HepG2 (cell line): Measurements from ENCODE around the gene LAPTM4A. TPM values are rescaled to one million over a fixed set of nuclear protein-coding genes. Genes with fewer than 3 reads are reported as not detected.

Experiments used
- ISX ChIP-seq: sonication (generic); formaldehyde crosslinking; conservative IDR thresholded peaks from 2 replicates; pipeline ENCODE4 v1.5.0; 2020; ENCODE audit warnings: missing genetic modification reagents
- KDM1A ChIP-seq: IDR thresholded peaks from 2 replicates; pipeline ENCODE4 v1.6.1; 2016; ENCODE audit warnings: missing compliant biosample characterization
- NFE2 ChIP-seq: sonication (generic); formaldehyde crosslinking; IDR thresholded peaks from 2 replicates; pipeline ENCODE4 v1.4.0; 2020; ENCODE audit warnings: missing genetic modification reagents
- NPAS2 ChIP-seq: sonication (generic); formaldehyde crosslinking; IDR thresholded peaks from 2 replicates; pipeline ENCODE4 v1.8.0; 2022; ENCODE audit warnings: mild to moderate bottlenecking, missing genetic modification reagents, borderline replicate concordance
- SMAD1 ChIP-seq: sonication (generic); formaldehyde crosslinking; IDR thresholded peaks from 2 replicates; pipeline ENCODE4 v1.4.0; 2020; ENCODE audit warnings: missing genetic modification reagents, low read depth, mild to moderate bottlenecking, borderline replicate concordance
- SNAPC2 ChIP-seq: sonication (generic); formaldehyde crosslinking; IDR thresholded peaks from 2 replicates; pipeline ENCODE4 v1.8.1; 2022; ENCODE audit warnings: mild to moderate bottlenecking, missing genetic modification reagents
- SRF ChIP-seq: IDR thresholded peaks from 2 replicates; pipeline ENCODE4 v1.6.1; 2011; ENCODE audit warnings: mild to moderate bottlenecking, low read depth, low read length, moderate library complexity
- TAF15 ChIP-seq: fragments of 200-400 bp; formaldehyde crosslinking; IDR thresholded peaks from one replicate; pipeline ENCODE4 v1.6.1; 2018; ENCODE audit warnings: mild to moderate bottlenecking, low read depth, low read length; ENCODE audit not compliant: poor library complexity, severe bottlenecking
- ZFP36 ChIP-seq: fragments of 150-350 bp; IDR thresholded peaks from 2 replicates; pipeline ENCODE4 v1.6.1; 2018; ENCODE audit warnings: borderline replicate concordance, low read length, low read depth; ENCODE audit not compliant: partially characterized antibody
- ZMYM2 ChIP-seq: sonication (generic); formaldehyde crosslinking; IDR thresholded peaks from 2 replicates; pipeline ENCODE4 v1.8.0; 2022; ENCODE audit warnings: mild to moderate bottlenecking, missing genetic modification reagents
- ZMYM4 ChIP-seq: sonication (generic); formaldehyde crosslinking; IDR thresholded peaks from 2 replicates; pipeline ENCODE4 v1.8.1; 2023; ENCODE audit warnings: mild to moderate bottlenecking, missing genetic modification reagents
- ZNF224 ChIP-seq: sonication (generic); formaldehyde crosslinking; IDR thresholded peaks from 2 replicates; pipeline ENCODE4 v1.5.0; 2020; ENCODE audit warnings: mild to moderate bottlenecking, missing genetic modification reagents
- ZNF33A ChIP-seq: sonication (generic); formaldehyde crosslinking; IDR thresholded peaks from 2 replicates; pipeline ENCODE4 v1.5.1; 2020; ENCODE audit warnings: missing genetic modification reagents, mild to moderate bottlenecking, moderate library complexity, borderline replicate concordance
- ZNF382 ChIP-seq: sonication (generic); formaldehyde crosslinking; IDR thresholded peaks from 2 replicates; pipeline ENCODE4 v1.5.0; 2020; ENCODE audit warnings: missing genetic modification reagents, mild to moderate bottlenecking, borderline replicate concordance
- ZNF468 ChIP-seq: sonication (generic); formaldehyde crosslinking; IDR thresholded peaks from 2 replicates; pipeline ENCODE4 v1.8.0; 2022; ENCODE audit warnings: mild to moderate bottlenecking, moderate library complexity, missing genetic modification reagents
- ZNF546 ChIP-seq: sonication (generic); formaldehyde crosslinking; conservative IDR thresholded peaks from 2 replicates; pipeline ENCODE4 v1.8.1; 2023; ENCODE audit warnings: mild to moderate bottlenecking, missing genetic modification reagents
- ZNF564 ChIP-seq: sonication (generic); formaldehyde crosslinking; IDR thresholded peaks from 2 replicates; pipeline ENCODE4 v1.8.1; 2023; ENCODE audit warnings: mild to moderate bottlenecking, missing genetic modification reagents
- ZNF567 ChIP-seq: sonication (generic); formaldehyde crosslinking; IDR thresholded peaks from 2 replicates; pipeline ENCODE4 v1.8.1; 2023; ENCODE audit warnings: mild to moderate bottlenecking, missing genetic modification reagents, borderline replicate concordance
- ZNF598 ChIP-seq: sonication (generic); formaldehyde crosslinking; IDR thresholded peaks from 2 replicates; pipeline ENCODE4 v1.5.1; 2020; ENCODE audit warnings: mild to moderate bottlenecking, missing genetic modification reagents, borderline replicate concordance
- ZNF7 ChIP-seq: IDR thresholded peaks from 2 replicates; pipeline ENCODE4 v1.6.1; 2016; ENCODE audit warnings: missing biosample characterization, missing genetic modification reagents
- ZNF776 ChIP-seq: sonication (generic); formaldehyde crosslinking; IDR thresholded peaks from 2 replicates; pipeline ENCODE4 v1.4.0; 2020; ENCODE audit warnings: mild to moderate bottlenecking, missing genetic modification reagents
- ZSCAN29 ChIP-seq: sonication (generic); formaldehyde crosslinking; conservative IDR thresholded peaks from 2 replicates; pipeline ENCODE4 v1.4.0; 2020; ENCODE audit warnings: mild to moderate bottlenecking, missing genetic modification reagents
- polyA plus RNA-seq, 8 experiments: library from polyadenylated mRNA; depleted of rRNA in 3 of 8; stranded (reverse) in 7 of 8; unstranded in 1 of 8; fragments of >200 nt; fragmentation: Illumina TruSeq in 4 of 8; extraction: Trizol in 4 of 8; gene quantifications; 2 replicates each; pipeline versions ENCODE4 v1.2.1 to v1.2.3, GENCODE V29; 2011 to 2016; ENCODE audit warnings: low read depth in 4 of 8, missing spikeins in 1 of 8, mixed read lengths in 1 of 8; ENCODE audit not compliant: insufficient read depth in 1 of 8
- total RNA-seq, 5 experiments: library from RNA; depleted of rRNA; stranded (reverse); fragments of >200 nt; fragmentation: Illumina TruSeq; extraction: Trizol; gene quantifications; 2 replicates each; pipeline ENCODE4 v1.2.3, GENCODE V29; 2016; ENCODE audit warnings: low read depth in 1 of 5
- TF ChIP-seq, protein P1 (sequence below): sonication (generic); formaldehyde crosslinking; IDR thresholded peaks from 2 replicates; pipeline ENCODE4 v1.4.0; 2020; ENCODE audit warnings: missing genetic modification reagents
- TF ChIP-seq, protein P2 (sequence below): sonication (generic); formaldehyde crosslinking; IDR thresholded peaks from 2 replicates; pipeline ENCODE4 v1.5.1; 2020; ENCODE audit warnings: missing genetic modification reagents, mild to moderate bottlenecking, borderline replicate concordance
- TF ChIP-seq, protein P3 (sequence below): fragments of 450-650 bp; IDR thresholded peaks from 2 replicates; pipeline ENCODE4 v1.6.1; 2017; ENCODE audit warnings: mild to moderate bottlenecking

Gene LAPTM4A
- total and polyA plus RNA-seq, 2 of the 13 experiments (the other 11 are each of a cell fraction or from before 2014, with no cell fraction given): 116 to 558 TPM

DNA sequence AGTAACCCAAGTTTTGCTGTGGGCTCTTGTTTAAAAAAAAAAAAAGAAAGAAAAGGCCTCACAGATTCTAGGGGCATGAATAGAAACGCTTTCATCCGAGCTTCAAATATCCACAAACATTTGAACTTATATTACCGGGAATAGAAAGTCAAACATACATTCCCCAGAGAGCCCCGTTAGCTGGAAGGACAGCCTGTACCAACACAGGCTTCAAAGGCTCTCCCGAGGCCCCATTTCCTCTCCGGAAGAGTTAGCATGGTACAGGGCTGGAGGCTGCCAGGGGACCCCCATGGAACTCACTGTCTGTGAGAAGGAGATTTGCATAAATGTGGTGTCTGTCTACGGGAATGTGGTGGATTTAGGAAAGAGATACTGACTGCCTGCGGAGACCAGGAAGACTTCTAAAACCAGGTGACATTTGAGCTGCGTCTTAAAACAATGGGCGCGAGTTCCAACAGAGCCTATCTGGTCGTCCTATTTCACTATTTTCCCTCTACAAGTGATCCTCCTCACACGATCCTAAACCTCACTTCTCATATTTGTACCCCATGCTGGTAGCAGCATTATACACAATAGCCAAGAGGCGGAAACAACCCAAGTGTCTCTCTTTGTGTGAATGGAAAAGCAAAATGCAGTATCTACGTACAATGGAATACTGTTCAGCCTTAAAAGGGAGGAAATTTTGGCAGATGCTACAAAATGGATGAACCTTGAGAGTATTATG is 38.1 kb downstream of the LAPTM4A start (continued):
- TF ChIP-seq ZNF33A (CRISPR knock-in tag) (peak; percentile 82; the same call in 1 of the 2 replicates), TAF15 (no peak), KDM1A (no peak), ZNF598 (CRISPR knock-in tag) (no peak), ZMYM2 (CRISPR knock-in tag) (no peak), ZNF382 (CRISPR knock-in tag) (no peak), ZNF224 (CRISPR knock-in tag) (no peak), ISX (no peak), NPAS2 (CRISPR knock-in tag) (no peak), NFE2 (CRISPR knock-in tag) (no peak), ZNF564 (no peak), SRF (no peak), ZNF567 (CRISPR knock-in tag) (no peak), ZNF7 (CRISPR knock-in tag) (no peak), ZNF468 (CRISPR knock-in tag) (no peak), ZNF546 (CRISPR knock-in tag) (no peak), ZSCAN29 (CRISPR knock-in tag) (no peak; the same call in 1 of the 2 replicates), SNAPC2 (CRISPR knock-in tag) (no peak), ZFP36 (no peak), ZMYM4 (CRISPR knock-in tag) (no peak), SMAD1 (CRISPR knock-in tag) (no peak), ZNF776 (no peak)
- TF ChIP-seq, protein P1, sequence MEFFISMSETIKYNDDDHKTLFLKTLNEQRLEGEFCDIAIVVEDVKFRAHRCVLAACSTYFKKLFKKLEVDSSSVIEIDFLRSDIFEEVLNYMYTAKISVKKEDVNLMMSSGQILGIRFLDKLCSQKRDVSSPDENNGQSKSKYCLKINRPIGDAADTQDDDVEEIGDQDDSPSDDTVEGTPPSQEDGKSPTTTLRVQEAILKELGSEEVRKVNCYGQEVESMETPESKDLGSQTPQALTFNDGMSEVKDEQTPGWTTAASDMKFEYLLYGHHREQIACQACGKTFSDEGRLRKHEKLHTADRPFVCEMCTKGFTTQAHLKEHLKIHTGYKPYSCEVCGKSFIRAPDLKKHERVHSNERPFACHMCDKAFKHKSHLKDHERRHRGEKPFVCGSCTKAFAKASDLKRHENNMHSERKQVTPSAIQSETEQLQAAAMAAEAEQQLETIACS (CRISPR knock-in tag): no peak
- TF ChIP-seq, protein P2, sequence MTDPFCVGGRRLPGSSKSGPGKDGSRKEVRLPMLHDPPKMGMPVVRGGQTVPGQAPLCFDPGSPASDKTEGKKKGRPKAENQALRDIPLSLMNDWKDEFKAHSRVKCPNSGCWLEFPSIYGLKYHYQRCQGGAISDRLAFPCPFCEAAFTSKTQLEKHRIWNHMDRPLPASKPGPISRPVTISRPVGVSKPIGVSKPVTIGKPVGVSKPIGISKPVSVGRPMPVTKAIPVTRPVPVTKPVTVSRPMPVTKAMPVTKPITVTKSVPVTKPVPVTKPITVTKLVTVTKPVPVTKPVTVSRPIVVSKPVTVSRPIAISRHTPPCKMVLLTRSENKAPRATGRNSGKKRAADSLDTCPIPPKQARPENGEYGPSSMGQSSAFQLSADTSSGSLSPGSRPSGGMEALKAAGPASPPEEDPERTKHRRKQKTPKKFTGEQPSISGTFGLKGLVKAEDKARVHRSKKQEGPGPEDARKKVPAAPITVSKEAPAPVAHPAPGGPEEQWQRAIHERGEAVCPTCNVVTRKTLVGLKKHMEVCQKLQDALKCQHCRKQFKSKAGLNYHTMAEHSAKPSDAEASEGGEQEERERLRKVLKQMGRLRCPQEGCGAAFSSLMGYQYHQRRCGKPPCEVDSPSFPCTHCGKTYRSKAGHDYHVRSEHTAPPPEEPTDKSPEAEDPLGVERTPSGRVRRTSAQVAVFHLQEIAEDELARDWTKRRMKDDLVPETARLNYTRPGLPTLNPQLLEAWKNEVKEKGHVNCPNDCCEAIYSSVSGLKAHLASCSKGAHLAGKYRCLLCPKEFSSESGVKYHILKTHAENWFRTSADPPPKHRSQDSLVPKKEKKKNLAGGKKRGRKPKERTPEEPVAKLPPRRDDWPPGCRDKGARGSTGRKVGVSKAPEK: no peak; the same call in 1 of the 2 replicates
- TF ChIP-seq, protein P3, sequence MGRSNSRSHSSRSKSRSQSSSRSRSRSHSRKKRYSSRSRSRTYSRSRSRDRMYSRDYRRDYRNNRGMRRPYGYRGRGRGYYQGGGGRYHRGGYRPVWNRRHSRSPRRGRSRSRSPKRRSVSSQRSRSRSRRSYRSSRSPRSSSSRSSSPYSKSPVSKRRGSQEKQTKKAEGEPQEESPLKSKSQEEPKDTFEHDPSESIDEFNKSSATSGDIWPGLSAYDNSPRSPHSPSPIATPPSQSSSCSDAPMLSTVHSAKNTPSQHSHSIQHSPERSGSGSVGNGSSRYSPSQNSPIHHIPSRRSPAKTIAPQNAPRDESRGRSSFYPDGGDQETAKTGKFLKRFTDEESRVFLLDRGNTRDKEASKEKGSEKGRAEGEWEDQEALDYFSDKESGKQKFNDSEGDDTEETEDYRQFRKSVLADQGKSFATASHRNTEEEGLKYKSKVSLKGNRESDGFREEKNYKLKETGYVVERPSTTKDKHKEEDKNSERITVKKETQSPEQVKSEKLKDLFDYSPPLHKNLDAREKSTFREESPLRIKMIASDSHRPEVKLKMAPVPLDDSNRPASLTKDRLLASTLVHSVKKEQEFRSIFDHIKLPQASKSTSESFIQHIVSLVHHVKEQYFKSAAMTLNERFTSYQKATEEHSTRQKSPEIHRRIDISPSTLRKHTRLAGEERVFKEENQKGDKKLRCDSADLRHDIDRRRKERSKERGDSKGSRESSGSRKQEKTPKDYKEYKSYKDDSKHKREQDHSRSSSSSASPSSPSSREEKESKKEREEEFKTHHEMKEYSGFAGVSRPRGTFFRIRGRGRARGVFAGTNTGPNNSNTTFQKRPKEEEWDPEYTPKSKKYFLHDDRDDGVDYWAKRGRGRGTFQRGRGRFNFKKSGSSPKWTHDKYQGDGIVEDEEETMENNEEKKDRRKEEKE: no peak
